Neural cell (in vitro differentiated cells): ENCODE measurements around the gene THYN1. TPM values are rescaled to one million over a fixed set of nuclear protein-coding genes. Genes with fewer than 3 reads are reported as not detected.

Experiments
- H2AFZ ChIP-seq: fragments of 200-600, 300-800 bp; sonication (generic), shearing (Covaris generic); 2 replicates; pipeline ENCODE4 v1.6.0; 2014; ENCODE audit warnings: low read depth, mild to moderate bottlenecking, antibody characterized with exemption, low read length, moderate library complexity
- H3F3A ChIP-seq: fragments of 200-600 bp; shearing (Covaris generic); 2 replicates; pipeline ENCODE4 v1.6.1; 2016; ENCODE audit warnings: mild to moderate bottlenecking, moderate library complexity, mixed read lengths, antibody characterized with exemption, low read length; ENCODE audit not compliant: insufficient read depth, poor library complexity, severe bottlenecking
- H3K27ac ChIP-seq: fragments of 200-600, 300-800 bp; sonication (generic), shearing (Covaris generic); 2 replicates; pipeline ENCODE4 v1.5.1; 2014; ENCODE audit warnings: mild to moderate bottlenecking, low read length, moderate library complexity
- H3K27me3 ChIP-seq: fragments of 300-800, 200-600 bp; sonication (generic), shearing (Covaris generic); 2 replicates; pipeline ENCODE4 v1.6.0; 2014; ENCODE audit warnings: mild to moderate bottlenecking, low read depth, low read length, moderate library complexity; ENCODE audit not compliant: insufficient read depth
- H3K36me3 ChIP-seq: fragments of 300-800, 200-600 bp; sonication (generic), shearing (Covaris generic); 2 replicates; pipeline ENCODE4 v1.5.1; 2014; ENCODE audit warnings: mild to moderate bottlenecking, antibody characterized with exemption, low read length, moderate library complexity; ENCODE audit not compliant: insufficient read depth
- H3K4me2 ChIP-seq: fragments of 300-800, 200-600 bp; sonication (generic), shearing (Covaris generic); 2 replicates; pipeline ENCODE4 v1.6.0; 2014; ENCODE audit warnings: mild to moderate bottlenecking, low read length
- H3K4me3 ChIP-seq: fragments of 300-800, 200-600 bp; sonication (generic), shearing (Covaris generic); 2 replicates; pipeline ENCODE4 v1.5.1; 2014; ENCODE audit warnings: mild to moderate bottlenecking, low read length, moderate library complexity
- H3K79me2 ChIP-seq: fragments of 200-600 bp; shearing (Covaris generic); replicated peaks from 2 replicates; pipeline ENCODE4 v1.6.0; 2014; ENCODE audit warnings: mild to moderate bottlenecking, low read length, moderate library complexity; ENCODE audit not compliant: insufficient read depth
- H3K9ac ChIP-seq: fragments of 300-800, 200-600 bp; sonication (generic), shearing (Covaris generic); 2 replicates; pipeline ENCODE4 v1.6.1; 2016; ENCODE audit warnings: mild to moderate bottlenecking, low read length, mixed read lengths
- H3K9me2 ChIP-seq: fragments of 200-600 bp; shearing (Covaris generic); 2 replicates; pipeline ENCODE4 v1.6.1; 2016; ENCODE audit warnings: mild to moderate bottlenecking, low read length, mixed read lengths; ENCODE audit not compliant: insufficient read depth
- H3K9me3 ChIP-seq: fragments of 200-600, 300-800 bp; sonication (generic), shearing (Covaris generic); 2 replicates; pipeline ENCODE4 v1.6.1; 2016; ENCODE audit warnings: mild to moderate bottlenecking, mixed run types, low read length, moderate library complexity, mixed read lengths
- H4K20me1 ChIP-seq: fragments of 200-600 bp; shearing (Covaris generic); 2 replicates; pipeline ENCODE4 v1.6.1; 2016; ENCODE audit warnings: mild to moderate bottlenecking, mixed run types; ENCODE audit not compliant: insufficient read depth
- CTCF ChIP-seq: fragments of 450-650 bp; IDR thresholded peaks from 2 replicates; pipeline ENCODE4 v1.5.1; 2014; ENCODE audit warnings: antibody characterized with exemption, mild to moderate bottlenecking, moderate library complexity; ENCODE audit not compliant: poor library complexity, severe bottlenecking
- EP300 ChIP-seq: fragments of 450-650 bp; conservative IDR thresholded peaks from 2 replicates; pipeline ENCODE4 v1.6.1; 2014; ENCODE audit warnings: antibody characterized with exemption, mild to moderate bottlenecking, moderate library complexity; ENCODE audit not compliant: poor library complexity, severe bottlenecking
- EZH2 ChIP-seq: fragments of 200-600, 300-800 bp; shearing (Covaris generic), sonication (generic); IDR thresholded peaks from 2 replicates; pipeline ENCODE4 v1.6.1; 2014; ENCODE audit warnings: antibody characterized with exemption, low read length, borderline replicate concordance, mild to moderate bottlenecking; ENCODE audit not compliant: insufficient read depth, poor library complexity, severe bottlenecking
- MXI1 ChIP-seq: fragments of 450-650 bp; conservative IDR thresholded peaks from 2 replicates; pipeline ENCODE4 v1.6.1; 2014; ENCODE audit warnings: antibody characterized with exemption, mild to moderate bottlenecking; ENCODE audit not compliant: poor library complexity, severe bottlenecking
- POLR2AphosphoS5 ChIP-seq: IDR thresholded peaks from 2 replicates; pipeline ENCODE4 v1.6.1; 2012
- RAD21 ChIP-seq: fragments of 450-650 bp; conservative IDR thresholded peaks from 2 replicates; pipeline ENCODE4 v1.6.1; 2014; ENCODE audit warnings: antibody characterized with exemption, mild to moderate bottlenecking, moderate library complexity
- REST ChIP-seq: IDR thresholded peaks from 2 replicates; pipeline ENCODE4 v1.6.1; 2012; ENCODE audit warnings: borderline replicate concordance
- SMC3 ChIP-seq: fragments of 450-650 bp; conservative IDR thresholded peaks from 2 replicates; pipeline ENCODE4 v1.6.1; 2014; ENCODE audit warnings: antibody characterized with exemption, mild to moderate bottlenecking, moderate library complexity; ENCODE audit not compliant: poor library complexity
- TAF1 ChIP-seq: IDR thresholded peaks from 2 replicates; pipeline ENCODE4 v1.6.1; 2012; ENCODE audit warnings: low read depth
- polyA plus RNA-seq: library from polyadenylated mRNA; depleted of rRNA; stranded (reverse); fragments of >200 nt; gene quantifications from 2 replicates; pipeline ENCODE4 v1.2.3, GENCODE V29; 2014

THYN1 gene
- polyA plus RNA-seq, 1 donor from 2014 or later, result 164 TPM

DNA sequence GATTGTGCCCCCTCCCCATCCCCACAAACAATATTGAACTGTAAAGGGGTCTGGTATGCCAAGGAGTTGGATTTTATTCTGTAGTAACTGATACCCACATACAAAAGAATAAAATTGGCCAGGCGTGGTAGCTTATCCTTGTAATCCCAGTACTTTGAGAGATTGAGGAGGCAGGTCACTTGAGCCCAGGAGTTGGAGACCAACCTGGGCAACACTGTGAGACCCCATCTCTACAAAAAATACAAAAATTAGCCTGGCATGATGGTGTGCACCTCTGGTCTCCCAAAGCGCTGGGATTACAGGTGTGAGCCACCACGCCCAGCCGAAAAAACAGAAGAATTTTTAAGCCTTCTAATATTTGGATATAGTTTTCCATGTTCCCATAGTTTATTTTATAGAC is 18.8 kb upstream of the THYN1 start:
- Histone ChIP-seq H3K27me3 (peaks cover 38% of the 10 kb centered on the region), H3K9me2 (no peaks in the 10 kb centered on the region), H3F3A (no peaks in the 10 kb centered on the region), H3K4me2 (no peak overlapping the region), H4K20me1 (no peaks in the 10 kb centered on the region), H3K9ac (no peak overlapping the region), H2AFZ (no peak overlapping the region), H3K36me3 (no peaks in the 10 kb centered on the region), H3K79me2 (no peaks in the 10 kb centered on the region), H3K9me3 (no peaks in the 10 kb centered on the region), H3K27ac (no peak overlapping the region), H3K4me3 (no peak overlapping the region)
- TF ChIP-seq EZH2, result no peak
- no peak for TF ChIP-seq MXI1
- TF ChIP-seq RAD21, result no peak
- TF ChIP-seq CTCF, result no peak
- TF ChIP-seq TAF1, result no peak
- no peak for TF ChIP-seq EP300
- TF ChIP-seq REST, result no peak
- TF ChIP-seq SMC3, result no peak
- TF ChIP-seq POLR2AphosphoS5, result no peak

- Histone ChIP-seq H3K27me3 (peaks cover 21% of the 10 kb centered on the region), H3K27ac (no peak overlapping the region), H3K9ac (no peak overlapping the region), H2AFZ (no peak overlapping the region), H4K20me1 (no peaks in the 10 kb centered on the region), H3K4me3 (no peak overlapping the region), H3K79me2 (no peaks in the 10 kb centered on the region), H3K9me2 (no peaks in the 10 kb centered on the region), H3K36me3 (peaks cover 1% of the 10 kb centered on the region), H3K9me3 (no peaks in the 10 kb centered on the region), H3F3A (no peaks in the 10 kb centered on the region), H3K4me2 (no peak overlapping the region)
- TF ChIP-seq SMC3, result no peak
- TF ChIP-seq TAF1, result no peak
- no peak for TF ChIP-seq CTCF
- no peak for TF ChIP-seq MXI1
Observed at GRCh38 chr11:134270250-134270714, 17.1 kb upstream of the THYN1 start.
